ENCODE measurements around the gene SEL1L2. TPM values are rescaled to one million over a fixed set of nuclear protein-coding genes. Genes with fewer than 3 reads are reported as not detected.

SEL1L2 gene
- total and polyA plus RNA-seq, 9 of the 15 experiments (the other 6 are each of a cell fraction or from before 2014, with no cell fraction given) = not detected

DNA sequence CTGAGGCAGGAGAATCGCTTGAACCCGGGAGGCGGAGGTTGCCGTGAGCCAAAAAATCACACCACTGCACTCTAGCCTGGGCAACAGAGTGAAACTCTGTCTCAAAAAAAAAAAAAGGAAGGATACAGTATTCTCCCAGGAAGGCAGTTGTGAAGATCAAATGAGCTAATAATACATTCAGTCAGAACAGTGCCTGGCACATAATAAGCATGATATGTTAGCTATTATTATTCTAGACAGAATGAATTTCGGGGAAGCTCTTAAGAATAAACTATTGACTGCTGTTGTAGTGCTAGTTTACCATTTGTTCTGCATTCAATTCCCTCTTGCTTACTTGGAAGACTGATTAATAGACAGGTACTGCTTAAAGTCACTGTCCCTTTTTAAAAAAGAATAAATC, 164.9 kb downstream of the SEL1L2 start:
- BruUV-seq (replicated peaks) = no TSS peak
- H3K4me3 ChIP-seq = no peak overlapping the region
- H3K27ac ChIP-seq (ENCODE audit: extremely low read depth, low read depth, low read length) = no peak overlapping the region
- no peaks in the 10 kb centered on the region for H3K9me1 ChIP-seq (ENCODE audit: control insufficient read depth, insufficient read depth, low read length)
- no peaks in the 10 kb centered on the region; a peak in 1 of 5 replicates for H3K27me3 ChIP-seq (ENCODE audit: control insufficient read depth in 2 of 2, insufficient read depth in 2 of 2, low read length in 2 of 2)
- no peak overlapping the region for H3K9ac ChIP-seq (ENCODE audit: insufficient read depth in 1 of 2, low read depth in 2 of 2, low read length in 2 of 2)
- DNase-seq (ENCODE audit: extremely low read depth in 1 of 4, low spot score in 3 of 4) = no peak
- no peaks in the 10 kb centered on the region for H4K20me1 ChIP-seq (replicated peaks; ENCODE audit: control insufficient read depth, insufficient read depth, low read length)
- CTCF ChIA-PET (ENCODE audit: low intra/inter-chr PET ratio) = no interaction called here
- in situ Hi-C loops (cut with MboI) (no loop called here), intact Hi-C loops (cut with micrococcal nuclease) (no loop called here)
- H3K4me2 ChIP-seq (ENCODE audit: insufficient read depth, low read length) = no peak overlapping the region
- H3K9me3 ChIP-seq (replicated peaks; ENCODE audit: control insufficient read depth, insufficient read depth, low read depth, low read length) = no peaks in the 10 kb centered on the region
- POLR2A ChIA-PET = no interaction called here
- WGBS (ENCODE audit: insufficient coverage, low coverage, missing lambda C conversion rate) = 0% methylated on average over 1 of the region's 5 CpGs
- no peak for FAIRE-seq
- H2AFZ ChIP-seq (ENCODE audit: low read depth, low read length) = no peak overlapping the region
- no peaks in the 10 kb centered on the region for H3K36me3 ChIP-seq (ENCODE audit: control insufficient read depth, insufficient read depth, low read length)
- H3K79me2 ChIP-seq (ENCODE audit: control insufficient read depth, insufficient read depth, low read length) = no peaks in the 10 kb centered on the region
- H3K4me1 ChIP-seq (replicated peaks in 1 of 2; ENCODE audit: control insufficient read depth in 2 of 2, insufficient read depth in 2 of 2, low read length in 2 of 2) = no peaks in the 10 kb centered on the region; a peak in 1 of 5 replicates
- no peak for TF ChIP-seq ARID2 (IDR thresholded peaks at IDR 0.05)
- TF ChIP-seq STAT5A (IDR thresholded peaks at IDR 0.05; ENCODE audit: borderline replicate concordance, low read length) = no peak
- TF ChIP-seq, protein P1, sequence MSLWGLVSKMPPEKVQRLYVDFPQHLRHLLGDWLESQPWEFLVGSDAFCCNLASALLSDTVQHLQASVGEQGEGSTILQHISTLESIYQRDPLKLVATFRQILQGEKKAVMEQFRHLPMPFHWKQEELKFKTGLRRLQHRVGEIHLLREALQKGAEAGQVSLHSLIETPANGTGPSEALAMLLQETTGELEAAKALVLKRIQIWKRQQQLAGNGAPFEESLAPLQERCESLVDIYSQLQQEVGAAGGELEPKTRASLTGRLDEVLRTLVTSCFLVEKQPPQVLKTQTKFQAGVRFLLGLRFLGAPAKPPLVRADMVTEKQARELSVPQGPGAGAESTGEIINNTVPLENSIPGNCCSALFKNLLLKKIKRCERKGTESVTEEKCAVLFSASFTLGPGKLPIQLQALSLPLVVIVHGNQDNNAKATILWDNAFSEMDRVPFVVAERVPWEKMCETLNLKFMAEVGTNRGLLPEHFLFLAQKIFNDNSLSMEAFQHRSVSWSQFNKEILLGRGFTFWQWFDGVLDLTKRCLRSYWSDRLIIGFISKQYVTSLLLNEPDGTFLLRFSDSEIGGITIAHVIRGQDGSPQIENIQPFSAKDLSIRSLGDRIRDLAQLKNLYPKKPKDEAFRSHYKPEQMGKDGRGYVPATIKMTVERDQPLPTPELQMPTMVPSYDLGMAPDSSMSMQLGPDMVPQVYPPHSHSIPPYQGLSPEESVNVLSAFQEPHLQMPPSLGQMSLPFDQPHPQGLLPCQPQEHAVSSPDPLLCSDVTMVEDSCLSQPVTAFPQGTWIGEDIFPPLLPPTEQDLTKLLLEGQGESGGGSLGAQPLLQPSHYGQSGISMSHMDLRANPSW (CRISPR knock-in tag; IDR thresholded peaks at IDR 0.05) = no peak
- no peak for TF ChIP-seq NFE2L1 (tag; IDR thresholded peaks at IDR 0.05; ENCODE audit: borderline replicate concordance, low read depth)
- no peak for TF ChIP-seq HNRNPUL1 (IDR thresholded peaks at IDR 0.05; ENCODE audit: low read length)
- TF ChIP-seq DACH1 (IDR thresholded peaks at IDR 0.05; ENCODE audit: partially characterized antibody) = no peak
- no peak for TF ChIP-seq KDM2B (CRISPR knock-in tag; IDR thresholded peaks at IDR 0.05)
- TF ChIP-seq, protein P2, sequence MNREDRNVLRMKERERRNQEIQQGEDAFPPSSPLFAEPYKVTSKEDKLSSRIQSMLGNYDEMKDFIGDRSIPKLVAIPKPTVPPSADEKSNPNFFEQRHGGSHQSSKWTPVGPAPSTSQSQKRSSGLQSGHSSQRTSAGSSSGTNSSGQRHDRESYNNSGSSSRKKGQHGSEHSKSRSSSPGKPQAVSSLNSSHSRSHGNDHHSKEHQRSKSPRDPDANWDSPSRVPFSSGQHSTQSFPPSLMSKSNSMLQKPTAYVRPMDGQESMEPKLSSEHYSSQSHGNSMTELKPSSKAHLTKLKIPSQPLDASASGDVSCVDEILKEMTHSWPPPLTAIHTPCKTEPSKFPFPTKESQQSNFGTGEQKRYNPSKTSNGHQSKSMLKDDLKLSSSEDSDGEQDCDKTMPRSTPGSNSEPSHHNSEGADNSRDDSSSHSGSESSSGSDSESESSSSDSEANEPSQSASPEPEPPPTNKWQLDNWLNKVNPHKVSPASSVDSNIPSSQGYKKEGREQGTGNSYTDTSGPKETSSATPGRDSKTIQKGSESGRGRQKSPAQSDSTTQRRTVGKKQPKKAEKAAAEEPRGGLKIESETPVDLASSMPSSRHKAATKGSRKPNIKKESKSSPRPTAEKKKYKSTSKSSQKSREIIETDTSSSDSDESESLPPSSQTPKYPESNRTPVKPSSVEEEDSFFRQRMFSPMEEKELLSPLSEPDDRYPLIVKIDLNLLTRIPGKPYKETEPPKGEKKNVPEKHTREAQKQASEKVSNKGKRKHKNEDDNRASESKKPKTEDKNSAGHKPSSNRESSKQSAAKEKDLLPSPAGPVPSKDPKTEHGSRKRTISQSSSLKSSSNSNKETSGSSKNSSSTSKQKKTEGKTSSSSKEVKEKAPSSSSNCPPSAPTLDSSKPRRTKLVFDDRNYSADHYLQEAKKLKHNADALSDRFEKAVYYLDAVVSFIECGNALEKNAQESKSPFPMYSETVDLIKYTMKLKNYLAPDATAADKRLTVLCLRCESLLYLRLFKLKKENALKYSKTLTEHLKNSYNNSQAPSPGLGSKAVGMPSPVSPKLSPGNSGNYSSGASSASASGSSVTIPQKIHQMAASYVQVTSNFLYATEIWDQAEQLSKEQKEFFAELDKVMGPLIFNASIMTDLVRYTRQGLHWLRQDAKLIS (CRISPR knock-in tag; IDR thresholded peaks at IDR 0.05) = no peak
- TF ChIP-seq DMBX1 (CRISPR knock-in tag; IDR thresholded peaks at IDR 0.05; ENCODE audit: borderline replicate concordance) = no peak
- ATAC-seq = no peak

All from K562 (cell line).